GM23338 (cell line): Measurements from ENCODE around the gene GAK. TPM values are rescaled to one million over a fixed set of nuclear protein-coding genes. Genes with fewer than 3 reads are reported as not detected.

ENCODE experiments used
- ATAC-seq: fragments of 200-7000 bp; cut with Tn5 transposase; 3 replicates; pipeline ENCODE4 v1.9.1; 2020
- DNase-seq: peaks from one replicate; pipeline ENCODE4 v3.0.0-alpha.2; 2015; ENCODE audit warnings: low spot score
- H2AFZ ChIP-seq: fragments of 200-600 bp; sonication (generic); 2 replicates; pipeline ENCODE4 v1.8.0; 2016; ENCODE audit warnings: antibody characterized with exemption, mild to moderate bottlenecking, moderate library complexity
- H3F3A ChIP-seq: fragments of 200-600 bp; sonication (generic); replicated peaks from 2 replicates; pipeline ENCODE4 v1.8.0; 2017; ENCODE audit warnings: antibody characterized with exemption, mixed run types, low read depth
- H3K27ac ChIP-seq: fragments of 200-600 bp; sonication (generic); 2 replicates; pipeline ENCODE4 v1.6.1; 2016; ENCODE audit warnings: low read depth
- H3K27me3 ChIP-seq: fragments of 200-600 bp; sonication (generic); 2 replicates; pipeline ENCODE4 v1.8.0; 2016; ENCODE audit warnings: mild to moderate bottlenecking, mixed run types, moderate library complexity; ENCODE audit not compliant: insufficient read depth
- H3K36me3 ChIP-seq: fragments of 200-600 bp; sonication (generic); 2 replicates; pipeline ENCODE4 v1.8.0; 2016; ENCODE audit warnings: mild to moderate bottlenecking; ENCODE audit not compliant: insufficient read depth
- H3K4me1 ChIP-seq: fragments of 200-600 bp; sonication (generic); 2 replicates; pipeline ENCODE4 v1.8.0; 2016; ENCODE audit warnings: mild to moderate bottlenecking, moderate library complexity; ENCODE audit not compliant: insufficient read depth
- H3K4me2 ChIP-seq: fragments of 200-600 bp; sonication (generic); 2 replicates; pipeline ENCODE4 v1.7.1; 2017; ENCODE audit warnings: mixed run types
- H3K4me3 ChIP-seq: fragments of 200-600 bp; sonication (generic); 2 replicates; pipeline ENCODE4 v1.6.1; 2016; ENCODE audit warnings: mixed run types
- H3K79me2 ChIP-seq: fragments of 200-600 bp; sonication (generic); replicated peaks from 2 replicates; pipeline ENCODE4 v1.8.0; 2017; ENCODE audit warnings: mild to moderate bottlenecking; ENCODE audit not compliant: insufficient read depth
- H3K9me2 ChIP-seq: fragments of 200-600 bp; sonication (generic); 2 replicates; pipeline ENCODE4 v1.8.0; 2017; ENCODE audit not compliant: insufficient read depth
- H4K20me1 ChIP-seq: fragments of 200-600 bp; sonication (generic); replicated peaks from 2 replicates; pipeline ENCODE4 v1.8.0; 2017; ENCODE audit warnings: mild to moderate bottlenecking; ENCODE audit not compliant: insufficient read depth
- H3K27ac Mint-ChIP-seq: 2 replicates; pipeline ENCODE4 v1.8.0; 2020; ENCODE audit warnings: inconsistent platforms, mild to moderate bottlenecking, moderate library complexity, mixed read lengths
- H3K27me3 Mint-ChIP-seq: 3 replicates; pipeline ENCODE4 v1.8.0; 2022; ENCODE audit warnings: low read depth, mild to moderate bottlenecking, moderate library complexity, mixed read lengths, inconsistent platforms; ENCODE audit not compliant: insufficient read depth, poor library complexity
- H3K36me3 Mint-ChIP-seq: 3 replicates; pipeline ENCODE4 v1.8.0; 2021; ENCODE audit warnings: low read depth, mild to moderate bottlenecking, inconsistent platforms, moderate library complexity, mixed read lengths
- H3K4me1 Mint-ChIP-seq: 3 replicates; pipeline ENCODE4 v1.8.0; 2020; ENCODE audit warnings: mild to moderate bottlenecking, inconsistent platforms, mixed read lengths
- H3K4me3 Mint-ChIP-seq: 3 replicates; pipeline ENCODE4 v1.8.0; 2021; ENCODE audit warnings: moderate library complexity, mild to moderate bottlenecking, inconsistent platforms, mixed read lengths
- H3K9me3 Mint-ChIP-seq: 3 replicates; pipeline ENCODE4 v1.8.0; 2020; ENCODE audit warnings: moderate library complexity, mild to moderate bottlenecking, inconsistent platforms, mixed read lengths
- CREB1 ChIP-seq: fragments of 250-450 bp; sonication (Bioruptor Pico); IDR thresholded peaks from 2 replicates; pipeline ENCODE4 v1.5.0; 2020; ENCODE audit warnings: low read depth, mild to moderate bottlenecking, moderate library complexity
- ETS1 ChIP-seq: IDR thresholded peaks from 2 replicates; pipeline ENCODE4 v1.6.1; 2016; ENCODE audit warnings: antibody characterized with exemption
- EZH2 ChIP-seq: fragments of 200-600 bp; sonication (generic); IDR thresholded peaks from one replicate; pipeline ENCODE4 v1.8.0; 2017; ENCODE audit warnings: antibody characterized with exemption, mild to moderate bottlenecking, low read depth; ENCODE audit not compliant: unreplicated experiment
- EZH2phosphoT487 ChIP-seq: fragments of 200-600 bp; sonication (generic); IDR thresholded peaks from one replicate; pipeline ENCODE4 v1.8.1; 2018; ENCODE audit warnings: antibody characterized with exemption; ENCODE audit not compliant: unreplicated experiment
- JUNB ChIP-seq: IDR thresholded peaks from one replicate; pipeline ENCODE4 v1.6.1; 2016; ENCODE audit warnings: antibody characterized with exemption; ENCODE audit not compliant: unreplicated experiment
- NANOG ChIP-seq: IDR thresholded peaks from 2 replicates; pipeline ENCODE4 v1.6.1; 2016; ENCODE audit warnings: antibody characterized with exemption, borderline replicate concordance
- POLR2AphosphoS5 ChIP-seq: IDR thresholded peaks from 2 replicates; pipeline ENCODE4 v1.6.1; 2016; ENCODE audit warnings: antibody characterized with exemption, low read depth
- STAT1 ChIP-seq: IDR thresholded peaks from one replicate; pipeline ENCODE4 v1.6.1; 2016; ENCODE audit warnings: antibody characterized with exemption; ENCODE audit not compliant: unreplicated experiment
- ZNF114 ChIP-seq: fragments of 250-450 bp; sonication (Bioruptor Pico); IDR thresholded peaks from 2 replicates; pipeline ENCODE4 v1.5.0; 2020; ENCODE audit warnings: mild to moderate bottlenecking, moderate library complexity
- ZNF331 ChIP-seq: fragments of 250-450 bp; sonication (Bioruptor Pico); IDR thresholded peaks from 2 replicates; pipeline ENCODE4 v1.5.0; 2020; ENCODE audit warnings: low read depth, mild to moderate bottlenecking, moderate library complexity
- long read RNA-seq: library from polyadenylated mRNA; unstranded; transcript quantifications from one replicate; pipeline ENCODE4 v2.0.0, GENCODE V29; 2020; ENCODE audit not compliant: unreplicated experiment
- polyA plus RNA-seq: library from polyadenylated mRNA; unstranded; fragments of >200 nt; fragmentation: Nextera tagmentation; extraction: Ambion mirVana; gene quantifications from 2 replicates; pipeline ENCODE4 v1.2.1, GENCODE V29; 2016
- total RNA-seq: library from RNA; depleted of rRNA; stranded (reverse); fragments of >200 nt; shearing (Covaris generic); gene quantifications from 2 replicates; pipeline ENCODE4 v1.2.3, GENCODE V29; 2014; rRNA removed
- TF ChIP-seq, protein P1 (sequence below): IDR thresholded peaks from one replicate; pipeline ENCODE4 v1.6.1; 2018; ENCODE audit warnings: antibody characterized with exemption; ENCODE audit not compliant: unreplicated experiment
- TF ChIP-seq, protein P2 (sequence below), 2 experiments: fragments of 200-600 bp in 1 of 2; sonication (generic) in 1 of 2; conservative IDR thresholded peaks; 2 replicates each; pipeline versions ENCODE4 v1.5.1 to v1.6.1; 2016 to 2017; ENCODE audit warnings: antibody characterized with exemption in 2 of 2, low read depth in 2 of 2, mild to moderate bottlenecking in 2 of 2, moderate library complexity in 1 of 2
- TF ChIP-seq, protein P3 (sequence below): fragments of 250-450 bp; sonication (Bioruptor Pico); IDR thresholded peaks from 2 replicates; pipeline ENCODE4 v1.5.0; 2020; ENCODE audit warnings: mild to moderate bottlenecking, moderate library complexity

Gene GAK
- total RNA-seq = 88.6 and 124 TPM in 2 replicates
- polyA plus RNA-seq = 47.9 and 48.5 TPM in 2 replicates
- long read RNA-seq, partial matches to known transcripts = 2 of 10 reads
- long read RNA-seq, other reads (novel, unspliced or antisense) = 8 of 10 reads

GRCh38 chr4:931960-932712 is at the start of gene GAK, which contains the start of gene TMEM175:
GAK (minus strand) TSS chr4:932316; CDS start chr4:932187, 129 bp downstream.
TMEM175 (plus strand) TSS chr4:932460; CDS start chr4:947740, 15,280 bp downstream.
- no peaks in the 10 kb centered on the region for H3K9me3 Mint-ChIP-seq

More at GRCh38 chr4:931960-932712, at the start of gene GAK, which contains the start of gene TMEM175:
- Histone ChIP-seq H3F3A (no peaks in the 10 kb centered on the region), H2AFZ (peak within 1 kb of the TSS; percentile 100), H3K36me3 (no peaks in the 10 kb centered on the region), H3K27me3 (no peaks in the 10 kb centered on the region), H3K27ac (peak within 1 kb of the TSS; percentile 78; the same call in 1 of the 2 replicates), H3K79me2 (peaks cover 41% of the 10 kb centered on the region), H4K20me1 (peaks cover 17% of the 10 kb centered on the region), H3K4me2 (peak within 1 kb of the TSS; percentile 99), H3K4me1 (no peaks in the 10 kb centered on the region; the same call in 1 of the 2 replicates), H3K4me3 (peak within 1 kb of the TSS; percentile 96), H3K9me2 (no peaks in the 10 kb centered on the region)
- H3K4me3 Mint-ChIP-seq = peak within 1 kb of the TSS; percentile 92
- peaks cover 10% of the 10 kb centered on the region for H3K27me3 Mint-ChIP-seq
- ATAC-seq (peak; percentile 95), DNase-seq (peak; percentile 97)
- H3K36me3 Mint-ChIP-seq = no peaks in the 10 kb centered on the region
- TF ChIP-seq ETS1 = peak; percentile 85
- no peak for TF ChIP-seq STAT1
- no peak for TF ChIP-seq ZNF331 (CRISPR knock-in tag)
- no peak for TF ChIP-seq JUNB
- TF ChIP-seq, protein P1, sequence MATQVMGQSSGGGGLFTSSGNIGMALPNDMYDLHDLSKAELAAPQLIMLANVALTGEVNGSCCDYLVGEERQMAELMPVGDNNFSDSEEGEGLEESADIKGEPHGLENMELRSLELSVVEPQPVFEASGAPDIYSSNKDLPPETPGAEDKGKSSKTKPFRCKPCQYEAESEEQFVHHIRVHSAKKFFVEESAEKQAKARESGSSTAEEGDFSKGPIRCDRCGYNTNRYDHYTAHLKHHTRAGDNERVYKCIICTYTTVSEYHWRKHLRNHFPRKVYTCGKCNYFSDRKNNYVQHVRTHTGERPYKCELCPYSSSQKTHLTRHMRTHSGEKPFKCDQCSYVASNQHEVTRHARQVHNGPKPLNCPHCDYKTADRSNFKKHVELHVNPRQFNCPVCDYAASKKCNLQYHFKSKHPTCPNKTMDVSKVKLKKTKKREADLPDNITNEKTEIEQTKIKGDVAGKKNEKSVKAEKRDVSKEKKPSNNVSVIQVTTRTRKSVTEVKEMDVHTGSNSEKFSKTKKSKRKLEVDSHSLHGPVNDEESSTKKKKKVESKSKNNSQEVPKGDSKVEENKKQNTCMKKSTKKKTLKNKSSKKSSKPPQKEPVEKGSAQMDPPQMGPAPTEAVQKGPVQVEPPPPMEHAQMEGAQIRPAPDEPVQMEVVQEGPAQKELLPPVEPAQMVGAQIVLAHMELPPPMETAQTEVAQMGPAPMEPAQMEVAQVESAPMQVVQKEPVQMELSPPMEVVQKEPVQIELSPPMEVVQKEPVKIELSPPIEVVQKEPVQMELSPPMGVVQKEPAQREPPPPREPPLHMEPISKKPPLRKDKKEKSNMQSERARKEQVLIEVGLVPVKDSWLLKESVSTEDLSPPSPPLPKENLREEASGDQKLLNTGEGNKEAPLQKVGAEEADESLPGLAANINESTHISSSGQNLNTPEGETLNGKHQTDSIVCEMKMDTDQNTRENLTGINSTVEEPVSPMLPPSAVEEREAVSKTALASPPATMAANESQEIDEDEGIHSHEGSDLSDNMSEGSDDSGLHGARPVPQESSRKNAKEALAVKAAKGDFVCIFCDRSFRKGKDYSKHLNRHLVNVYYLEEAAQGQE = no peak
- no peak for TF ChIP-seq NANOG
- peak; percentile 95 for TF ChIP-seq CREB1 (CRISPR knock-in tag)
- TF ChIP-seq EZH2 = no peak
- no peak for TF ChIP-seq ZNF114 (CRISPR knock-in tag)
- no peak for TF ChIP-seq EZH2phosphoT487
- TF ChIP-seq, protein P2, sequence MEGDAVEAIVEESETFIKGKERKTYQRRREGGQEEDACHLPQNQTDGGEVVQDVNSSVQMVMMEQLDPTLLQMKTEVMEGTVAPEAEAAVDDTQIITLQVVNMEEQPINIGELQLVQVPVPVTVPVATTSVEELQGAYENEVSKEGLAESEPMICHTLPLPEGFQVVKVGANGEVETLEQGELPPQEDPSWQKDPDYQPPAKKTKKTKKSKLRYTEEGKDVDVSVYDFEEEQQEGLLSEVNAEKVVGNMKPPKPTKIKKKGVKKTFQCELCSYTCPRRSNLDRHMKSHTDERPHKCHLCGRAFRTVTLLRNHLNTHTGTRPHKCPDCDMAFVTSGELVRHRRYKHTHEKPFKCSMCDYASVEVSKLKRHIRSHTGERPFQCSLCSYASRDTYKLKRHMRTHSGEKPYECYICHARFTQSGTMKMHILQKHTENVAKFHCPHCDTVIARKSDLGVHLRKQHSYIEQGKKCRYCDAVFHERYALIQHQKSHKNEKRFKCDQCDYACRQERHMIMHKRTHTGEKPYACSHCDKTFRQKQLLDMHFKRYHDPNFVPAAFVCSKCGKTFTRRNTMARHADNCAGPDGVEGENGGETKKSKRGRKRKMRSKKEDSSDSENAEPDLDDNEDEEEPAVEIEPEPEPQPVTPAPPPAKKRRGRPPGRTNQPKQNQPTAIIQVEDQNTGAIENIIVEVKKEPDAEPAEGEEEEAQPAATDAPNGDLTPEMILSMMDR (conservative IDR thresholded peaks at IDR 0.05; ENCODE audit: low read depth in 2 of 2) = no peak
- TF ChIP-seq, protein P3, sequence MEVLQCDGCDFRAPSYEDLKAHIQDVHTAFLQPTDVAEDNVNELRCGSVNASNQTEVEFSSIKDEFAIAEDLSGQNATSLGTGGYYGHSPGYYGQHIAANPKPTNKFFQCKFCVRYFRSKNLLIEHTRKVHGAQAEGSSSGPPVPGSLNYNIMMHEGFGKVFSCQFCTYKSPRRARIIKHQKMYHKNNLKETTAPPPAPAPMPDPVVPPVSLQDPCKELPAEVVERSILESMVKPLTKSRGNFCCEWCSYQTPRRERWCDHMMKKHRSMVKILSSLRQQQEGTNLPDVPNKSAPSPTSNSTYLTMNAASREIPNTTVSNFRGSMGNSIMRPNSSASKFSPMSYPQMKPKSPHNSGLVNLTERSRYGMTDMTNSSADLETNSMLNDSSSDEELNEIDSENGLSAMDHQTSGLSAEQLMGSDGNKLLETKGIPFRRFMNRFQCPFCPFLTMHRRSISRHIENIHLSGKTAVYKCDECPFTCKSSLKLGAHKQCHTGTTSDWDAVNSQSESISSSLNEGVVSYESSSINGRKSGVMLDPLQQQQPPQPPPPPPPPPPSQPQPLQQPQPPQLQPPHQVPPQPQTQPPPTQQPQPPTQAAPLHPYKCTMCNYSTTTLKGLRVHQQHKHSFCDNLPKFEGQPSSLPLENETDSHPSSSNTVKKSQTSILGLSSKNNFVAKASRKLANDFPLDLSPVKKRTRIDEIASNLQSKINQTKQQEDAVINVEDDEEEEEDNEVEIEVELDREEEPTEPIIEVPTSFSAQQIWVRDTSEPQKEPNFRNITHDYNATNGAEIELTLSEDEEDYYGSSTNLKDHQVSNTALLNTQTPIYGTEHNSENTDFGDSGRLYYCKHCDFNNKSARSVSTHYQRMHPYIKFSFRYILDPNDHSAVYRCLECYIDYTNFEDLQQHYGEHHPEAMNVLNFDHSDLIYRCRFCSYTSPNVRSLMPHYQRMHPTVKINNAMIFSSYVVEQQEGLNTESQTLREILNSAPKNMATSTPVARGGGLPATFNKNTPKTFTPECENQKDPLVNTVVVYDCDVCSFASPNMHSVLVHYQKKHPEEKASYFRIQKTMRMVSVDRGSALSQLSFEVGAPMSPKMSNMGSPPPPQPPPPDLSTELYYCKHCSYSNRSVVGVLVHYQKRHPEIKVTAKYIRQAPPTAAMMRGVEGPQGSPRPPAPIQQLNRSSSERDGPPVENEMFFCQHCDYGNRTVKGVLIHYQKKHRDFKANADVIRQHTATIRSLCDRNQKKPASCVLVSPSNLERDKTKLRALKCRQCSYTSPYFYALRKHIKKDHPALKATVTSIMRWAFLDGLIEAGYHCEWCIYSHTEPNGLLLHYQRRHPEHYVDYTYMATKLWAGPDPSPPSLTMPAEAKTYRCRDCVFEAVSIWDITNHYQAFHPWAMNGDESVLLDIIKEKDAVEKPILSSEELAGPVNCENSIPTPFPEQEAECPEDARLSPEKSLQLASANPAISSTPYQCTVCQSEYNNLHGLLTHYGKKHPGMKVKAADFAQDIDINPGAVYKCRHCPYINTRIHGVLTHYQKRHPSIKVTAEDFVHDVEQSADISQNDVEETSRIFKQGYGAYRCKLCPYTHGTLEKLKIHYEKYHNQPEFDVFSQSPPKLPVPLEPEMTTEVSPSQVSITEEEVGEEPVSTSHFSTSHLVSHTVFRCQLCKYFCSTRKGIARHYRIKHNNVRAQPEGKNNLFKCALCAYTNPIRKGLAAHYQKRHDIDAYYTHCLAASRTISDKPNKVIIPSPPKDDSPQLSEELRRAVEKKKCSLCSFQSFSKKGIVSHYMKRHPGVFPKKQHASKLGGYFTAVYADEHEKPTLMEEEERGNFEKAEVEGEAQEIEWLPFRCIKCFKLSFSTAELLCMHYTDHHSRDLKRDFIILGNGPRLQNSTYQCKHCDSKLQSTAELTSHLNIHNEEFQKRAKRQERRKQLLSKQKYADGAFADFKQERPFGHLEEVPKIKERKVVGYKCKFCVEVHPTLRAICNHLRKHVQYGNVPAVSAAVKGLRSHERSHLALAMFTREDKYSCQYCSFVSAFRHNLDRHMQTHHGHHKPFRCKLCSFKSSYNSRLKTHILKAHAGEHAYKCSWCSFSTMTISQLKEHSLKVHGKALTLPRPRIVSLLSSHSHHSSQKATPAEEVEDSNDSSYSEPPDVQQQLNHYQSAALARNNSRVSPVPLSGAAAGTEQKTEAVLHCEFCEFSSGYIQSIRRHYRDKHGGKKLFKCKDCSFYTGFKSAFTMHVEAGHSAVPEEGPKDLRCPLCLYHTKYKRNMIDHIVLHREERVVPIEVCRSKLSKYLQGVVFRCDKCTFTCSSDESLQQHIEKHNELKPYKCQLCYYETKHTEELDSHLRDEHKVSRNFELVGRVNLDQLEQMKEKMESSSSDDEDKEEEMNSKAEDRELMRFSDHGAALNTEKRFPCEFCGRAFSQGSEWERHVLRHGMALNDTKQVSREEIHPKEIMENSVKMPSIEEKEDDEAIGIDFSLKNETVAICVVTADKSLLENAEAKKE (CRISPR knock-in tag) = no peak
- TF ChIP-seq POLR2AphosphoS5 = peak; percentile 87
- H3K27ac Mint-ChIP-seq = peak within 1 kb of the TSS; percentile 94
- H3K4me1 Mint-ChIP-seq = peaks cover 7% of the 10 kb centered on the region
